ENCODE measurements around the gene SERTAD2.

- no peak for TF ChIP-seq EZH2 (IDR thresholded peaks at IDR 0.05; ENCODE audit: low read length, unreplicated experiment)
- no peak for TF ChIP-seq CTCF (conservative IDR thresholded peaks at IDR 0.05; ENCODE audit: low read depth, low read length)
- TF ChIP-seq EZH2phosphoT487 (IDR thresholded peaks at IDR 0.05; ENCODE audit: borderline replicate concordance, low read length) = no peak
Measured at GRCh38 chr2:64631771-64632170, 21.9 kb downstream of the SERTAD2 start.

All from PC-3 (cell line).